ENCODE measurements around the gene PLIN4.
"Not testable (repeated sequence)": the region's sequence is repeated elsewhere in the genome, so short reads cannot be mapped to it uniquely, and the experiment has no call there.

The PLIN4 gene

DNA sequence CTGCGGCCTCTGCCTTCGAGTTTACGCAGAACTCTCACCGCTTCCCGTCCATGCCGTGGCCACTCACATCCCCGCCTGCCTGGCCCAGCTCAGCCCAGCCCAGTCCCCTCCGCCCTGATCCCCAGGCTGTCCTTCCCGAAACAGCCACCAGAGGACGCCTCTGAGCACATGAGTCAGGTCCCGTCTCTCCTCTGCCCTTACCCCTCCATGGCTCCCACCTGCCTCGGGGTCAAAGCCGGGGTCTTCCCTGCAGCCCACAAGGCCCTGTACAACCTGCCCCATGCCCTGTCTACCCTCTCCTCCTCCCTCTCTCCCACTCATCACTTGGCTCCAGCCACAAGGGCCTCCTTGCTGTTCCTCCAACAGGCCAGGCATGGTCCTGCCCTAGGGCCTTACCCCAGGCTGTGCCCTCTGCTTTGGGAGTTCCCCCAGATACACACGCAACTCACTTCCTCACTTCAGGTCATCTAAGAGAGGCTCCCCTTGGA, 49.3 kb upstream of the PLIN4 start:
- ATAC-seq: peak; percentile 91
- TF ChIP-seq ISL1 (CRISPR knock-in tag; IDR thresholded peaks at IDR 0.05): no peak
- no peak for TF ChIP-seq ESRRG (CRISPR knock-in tag; IDR thresholded peaks at IDR 0.05)
- no peak for TF ChIP-seq SNAI2 (CRISPR knock-in tag; IDR thresholded peaks at IDR 0.05)
- no peak for TF ChIP-seq POU6F1 (CRISPR knock-in tag; IDR thresholded peaks at IDR 0.05; ENCODE audit: borderline replicate concordance, low read depth)
- TF ChIP-seq CSDC2 (CRISPR knock-in tag; IDR thresholded peaks at IDR 0.05): no peak

GRCh38 chr19:4566402-4567051, 48.2 kb upstream of the PLIN4 start:
- no peak for ATAC-seq
- no peak for TF ChIP-seq SNAI2 (CRISPR knock-in tag; IDR thresholded peaks at IDR 0.05)
- TF ChIP-seq RARB (CRISPR knock-in tag; IDR thresholded peaks at IDR 0.05): no peak
- no peak for TF ChIP-seq ESRRG (CRISPR knock-in tag; IDR thresholded peaks at IDR 0.05)
- TF ChIP-seq ISL1 (CRISPR knock-in tag; IDR thresholded peaks at IDR 0.05): no peak
- no peak for TF ChIP-seq ZNF8 (CRISPR knock-in tag; IDR thresholded peaks at IDR 0.05)
- no peak for TF ChIP-seq ARNTL (CRISPR knock-in tag; IDR thresholded peaks at IDR 0.05; ENCODE audit: borderline replicate concordance, low read depth)

DNA sequence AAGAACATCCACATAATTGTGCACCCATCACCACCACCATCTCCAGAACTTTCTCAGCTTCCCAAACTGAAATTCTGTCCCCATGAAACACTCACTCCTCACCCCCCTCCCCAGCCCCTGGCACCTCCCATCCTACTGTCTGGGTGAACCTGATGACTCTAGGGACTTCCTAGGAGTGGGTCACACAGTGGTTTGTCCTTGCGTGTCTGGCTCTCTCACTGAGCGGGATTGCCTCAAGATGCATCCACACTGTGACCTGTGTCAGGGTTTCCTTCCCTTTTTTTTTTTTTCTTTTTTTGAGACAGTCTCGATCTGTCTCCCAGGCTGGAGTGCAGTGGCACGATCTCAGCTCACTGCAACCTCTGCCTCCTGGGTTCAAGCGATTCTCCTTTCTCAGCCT, 45.3 kb upstream of the PLIN4 start:
- ATAC-seq: not testable (repeated sequence)

GRCh38 chr19:4562085-4562484, 43.8 kb upstream of the PLIN4 start:
- not testable (repeated sequence) for ATAC-seq

- no peak for ATAC-seq
- TF ChIP-seq TCF4 (CRISPR knock-in tag; IDR thresholded peaks at IDR 0.05; ENCODE audit: borderline replicate concordance) (no peak), SNAI2 (CRISPR knock-in tag; IDR thresholded peaks at IDR 0.05) (no peak), PPARA (CRISPR knock-in tag; IDR thresholded peaks at IDR 0.05; ENCODE audit: borderline replicate concordance) (no peak), RARB (CRISPR knock-in tag; IDR thresholded peaks at IDR 0.05) (no peak), ZC3H10 (CRISPR knock-in tag; IDR thresholded peaks at IDR 0.05) (no peak), CSRNP3 (CRISPR knock-in tag; IDR thresholded peaks at IDR 0.05) (no peak), ARNTL (CRISPR knock-in tag; IDR thresholded peaks at IDR 0.05; ENCODE audit: borderline replicate concordance, low read depth) (no peak), TOX (CRISPR knock-in tag; IDR thresholded peaks at IDR 0.05; ENCODE audit: borderline replicate concordance) (no peak), ZNF8 (CRISPR knock-in tag; IDR thresholded peaks at IDR 0.05) (no peak), CSDC2 (CRISPR knock-in tag; IDR thresholded peaks at IDR 0.05) (no peak), ZNF565 (CRISPR knock-in tag; conservative IDR thresholded peaks at IDR 0.05; ENCODE audit: low read depth) (no peak), GLIS3 (CRISPR knock-in tag; IDR thresholded peaks at IDR 0.05) (no peak), OSR1 (CRISPR knock-in tag; IDR thresholded peaks at IDR 0.05) (no peak), ZFP30 (CRISPR knock-in tag; IDR thresholded peaks at IDR 0.05) (no peak), ESRRG (CRISPR knock-in tag; IDR thresholded peaks at IDR 0.05) (no peak)
Measured at GRCh38 chr19:4559569-4559968, 41.3 kb upstream of the PLIN4 start, which contains the start of gene SEMA6B. SEMA6B (minus strand) TSS chr19:4559684; CDS start chr19:4558457, 1,227 bp downstream.

DNA sequence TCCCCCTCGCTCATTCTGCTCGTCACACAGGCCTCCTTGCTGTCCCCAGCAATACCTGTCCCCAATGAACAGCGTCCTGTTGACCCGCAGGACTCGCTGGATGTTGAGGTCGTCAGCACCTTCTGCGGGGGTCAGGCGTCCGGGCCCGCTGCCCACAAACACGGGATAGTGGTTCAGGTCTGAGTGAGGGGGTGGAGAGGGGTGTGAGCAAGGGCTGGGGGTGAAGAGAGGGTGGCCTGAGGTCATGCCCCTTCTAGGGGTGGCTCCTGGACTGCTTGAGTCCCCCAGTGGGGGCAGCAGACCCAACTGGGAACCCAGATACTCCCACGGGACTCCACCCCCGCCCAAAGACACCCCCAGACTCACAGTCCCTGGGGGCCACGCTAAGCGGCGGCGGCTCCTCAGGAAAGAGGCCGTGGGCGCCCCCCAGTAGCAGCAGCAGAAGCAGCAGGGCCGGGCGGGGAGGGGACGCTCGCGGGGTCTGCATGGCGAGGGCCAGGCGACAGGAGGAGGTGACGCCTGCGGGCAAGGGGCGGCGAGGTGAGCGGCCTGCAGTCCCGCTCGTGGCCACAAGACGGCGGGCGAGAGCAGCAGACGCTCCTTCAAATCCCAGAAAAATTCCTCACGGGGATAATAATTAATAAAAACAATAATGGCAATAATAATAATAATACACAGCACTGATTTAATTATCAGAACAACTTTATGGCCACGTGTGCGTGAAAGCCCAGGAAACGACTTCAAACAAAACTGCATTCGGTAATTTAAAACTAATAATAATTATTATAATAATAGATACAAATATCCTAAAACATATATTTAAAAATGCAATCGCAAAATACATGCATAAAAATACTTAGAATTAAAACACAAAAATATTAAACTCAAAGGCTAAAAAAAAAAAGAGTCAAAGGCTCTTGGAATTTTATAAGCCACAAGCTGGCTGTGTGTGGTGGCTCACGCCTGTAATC, 40.0 kb upstream of the PLIN4 start:
- TF ChIP-seq ZC3H10 (CRISPR knock-in tag; IDR thresholded peaks at IDR 0.05) (no peak), ISL1 (CRISPR knock-in tag; IDR thresholded peaks at IDR 0.05) (no peak), TCF4 (CRISPR knock-in tag; IDR thresholded peaks at IDR 0.05; ENCODE audit: borderline replicate concordance) (no peak), PATZ1 (CRISPR knock-in tag; IDR thresholded peaks at IDR 0.05; ENCODE audit: borderline replicate concordance) (no peak), RARB (CRISPR knock-in tag; IDR thresholded peaks at IDR 0.05) (no peak), ZFP30 (CRISPR knock-in tag; IDR thresholded peaks at IDR 0.05) (no peak), ZNF8 (CRISPR knock-in tag; IDR thresholded peaks at IDR 0.05) (no peak), ESRRG (CRISPR knock-in tag; IDR thresholded peaks at IDR 0.05) (no peak), CSDC2 (CRISPR knock-in tag; IDR thresholded peaks at IDR 0.05) (no peak)
- TF ChIP-seq, protein P1, sequence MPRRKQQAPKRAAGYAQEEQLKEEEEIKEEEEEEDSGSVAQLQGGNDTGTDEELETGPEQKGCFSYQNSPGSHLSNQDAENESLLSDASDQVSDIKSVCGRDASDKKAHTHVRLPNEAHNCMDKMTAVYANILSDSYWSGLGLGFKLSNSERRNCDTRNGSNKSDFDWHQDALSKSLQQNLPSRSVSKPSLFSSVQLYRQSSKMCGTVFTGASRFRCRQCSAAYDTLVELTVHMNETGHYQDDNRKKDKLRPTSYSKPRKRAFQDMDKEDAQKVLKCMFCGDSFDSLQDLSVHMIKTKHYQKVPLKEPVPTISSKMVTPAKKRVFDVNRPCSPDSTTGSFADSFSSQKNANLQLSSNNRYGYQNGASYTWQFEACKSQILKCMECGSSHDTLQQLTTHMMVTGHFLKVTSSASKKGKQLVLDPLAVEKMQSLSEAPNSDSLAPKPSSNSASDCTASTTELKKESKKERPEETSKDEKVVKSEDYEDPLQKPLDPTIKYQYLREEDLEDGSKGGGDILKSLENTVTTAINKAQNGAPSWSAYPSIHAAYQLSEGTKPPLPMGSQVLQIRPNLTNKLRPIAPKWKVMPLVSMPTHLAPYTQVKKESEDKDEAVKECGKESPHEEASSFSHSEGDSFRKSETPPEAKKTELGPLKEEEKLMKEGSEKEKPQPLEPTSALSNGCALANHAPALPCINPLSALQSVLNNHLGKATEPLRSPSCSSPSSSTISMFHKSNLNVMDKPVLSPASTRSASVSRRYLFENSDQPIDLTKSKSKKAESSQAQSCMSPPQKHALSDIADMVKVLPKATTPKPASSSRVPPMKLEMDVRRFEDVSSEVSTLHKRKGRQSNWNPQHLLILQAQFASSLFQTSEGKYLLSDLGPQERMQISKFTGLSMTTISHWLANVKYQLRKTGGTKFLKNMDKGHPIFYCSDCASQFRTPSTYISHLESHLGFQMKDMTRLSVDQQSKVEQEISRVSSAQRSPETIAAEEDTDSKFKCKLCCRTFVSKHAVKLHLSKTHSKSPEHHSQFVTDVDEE (CRISPR knock-in tag; IDR thresholded peaks at IDR 0.05): no peak
- no peak for ATAC-seq
